Activated CD4-positive, alpha-beta memory T cell treated with anti-CD3 and anti-CD28 coated beads, Interleukin-2, amount 10 ng/mL, durations not matched to agents 7 days and 5 days (primary cell): ENCODE results near the gene ZNF772. TPM values are rescaled to one million over a fixed set of nuclear protein-coding genes. Genes with fewer than 3 reads are reported as not detected.
"Not testable (repeated sequence)": the region's sequence is repeated elsewhere in the genome, so short reads cannot be mapped to it uniquely, and the experiment has no call there.

Source experiments
- CTCF ChIA-PET: fragments of 350-600 bp; sonication (Branson Sonifier 250); formaldehyde crosslinking; loops from one replicate; lab custom pipeline; 2021; ENCODE audit warnings: antibody characterized with exemption, inconsistent platforms; lab: Charles Lee
- POLR2A ChIA-PET: fragments of 350-600 bp; sonication (Branson Sonifier 250); formaldehyde crosslinking; loops from one replicate; lab custom pipeline; 2021; ENCODE audit warnings: antibody characterized with exemption; lab: Charles Lee
- DNase-seq: peaks from one replicate; pipeline ENCODE4 v3.0.0-alpha.2; 2020
- H3K27ac Mint-ChIP-seq: one replicate; pipeline ENCODE4 v1.8.0; 2021; ENCODE audit warnings: mild to moderate bottlenecking, mixed read lengths
- H3K27me3 Mint-ChIP-seq: one replicate; pipeline ENCODE4 v1.8.0; 2021; ENCODE audit warnings: mixed read lengths
- H3K36me3 Mint-ChIP-seq: one replicate; pipeline ENCODE4 v1.8.0; 2021; ENCODE audit warnings: low read depth, mixed read lengths
- H3K4me1 Mint-ChIP-seq: one replicate; pipeline ENCODE4 v1.8.0; 2021; ENCODE audit warnings: mixed read lengths
- H3K4me3 Mint-ChIP-seq: one replicate; pipeline ENCODE4 v1.8.0; 2021; ENCODE audit warnings: mild to moderate bottlenecking, mixed read lengths
- H3K9me3 Mint-ChIP-seq: one replicate; pipeline ENCODE4 v1.8.0; 2021; ENCODE audit warnings: mixed read lengths
- total RNA-seq, 2 experiments: library from RNA; stranded (reverse); gene quantifications; one replicate each; pipeline ENCODE4 v1.2.3, GENCODE V29; 2021

Gene ZNF772
- 1 to 10 TPM; 7.2 to 8.8 TPM for total RNA-seq

GRCh38 chr19:57477191-57478008 lies at the start of gene ZNF772:
Gene ZNF772, minus strand, starts transcription at chr19:57477566. Its CDS starts 257 bp downstream, at chr19:57477309.
- peak; percentile 89 for DNase-seq
- ChIA-PET POLR2A (interaction anchor here (1.7 to 1.8 kb wide), 2 partner anchors 10 to 43 kb away, joined by 5 to 6 read pairs; partner anchors contain the start of genes ZNF419 and ZNF749), CTCF (no interaction called here)
- H3K4me1 Mint-ChIP-seq = peaks cover 20% of the 10 kb centered on the region
- H3K27ac Mint-ChIP-seq = peak within 1 kb of the TSS; percentile 74
- H3K9me3 Mint-ChIP-seq = peaks cover 63% of the 10 kb centered on the region
- H3K36me3 Mint-ChIP-seq = peaks cover 58% of the 10 kb centered on the region
- peaks cover 2% of the 10 kb centered on the region for H3K27me3 Mint-ChIP-seq
- peak within 1 kb of the TSS; percentile 76 for H3K4me3 Mint-ChIP-seq

DNA sequence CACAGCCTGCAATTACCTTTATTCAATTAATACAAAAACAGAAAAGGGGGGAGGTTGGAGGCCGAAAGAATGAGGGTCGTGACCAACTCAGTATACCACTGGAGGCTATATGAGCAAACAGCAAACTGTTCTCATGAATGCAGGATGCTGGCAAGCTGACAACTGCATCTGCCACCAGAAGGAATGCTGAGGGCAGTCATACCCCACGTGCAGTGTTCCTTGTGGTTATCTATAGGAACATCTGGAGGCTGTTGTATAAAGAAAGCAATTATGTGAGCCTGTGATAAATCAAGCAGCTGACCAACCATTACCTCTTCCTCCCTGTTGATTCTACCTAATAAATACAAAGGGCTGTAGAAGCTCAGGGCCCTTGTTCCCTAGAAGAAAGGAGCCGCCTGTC lies 40.7 kb upstream of the ZNF772 start:
- DNase-seq, H3K27me3 Mint-ChIP-seq, POLR2A ChIA-PET: not testable (repeated sequence)

DNA sequence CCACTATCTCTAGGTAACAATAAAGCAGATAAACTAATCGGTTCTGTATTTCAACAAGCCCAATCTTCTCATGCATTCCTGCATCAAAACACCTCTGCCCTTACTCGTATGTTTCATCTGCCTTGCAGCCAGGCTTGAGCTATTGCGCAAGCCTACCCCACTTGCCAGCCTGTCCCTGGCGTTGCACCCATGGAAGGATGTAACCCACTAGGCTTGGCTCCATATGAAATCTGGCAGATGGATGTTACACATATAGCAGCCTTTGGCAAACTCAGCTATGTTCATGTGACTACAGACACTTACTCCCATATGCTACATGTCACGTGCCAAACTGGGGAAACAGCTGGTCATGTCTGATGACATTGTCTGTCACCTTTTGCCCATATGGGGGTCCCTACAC lies 37.9 kb upstream of the ZNF772 start:
- no peak for DNase-seq
- H3K4me3 Mint-ChIP-seq = no peak overlapping the region
- peaks cover 60% of the 10 kb centered on the region for H3K9me3 Mint-ChIP-seq
- POLR2A ChIA-PET = interaction anchor here (0.7 kb wide), 1 partner anchor 16 kb away, joined by 3 read pairs; the partner anchor contains the start of gene ZNF773
- CTCF ChIA-PET = no interaction called here
- H3K27me3 Mint-ChIP-seq = no peaks in the 10 kb centered on the region
- H3K36me3 Mint-ChIP-seq = peaks cover 46% of the 10 kb centered on the region
- no peak overlapping the region for H3K27ac Mint-ChIP-seq
- H3K4me1 Mint-ChIP-seq = no peaks in the 10 kb centered on the region

More for the DNA sequence above, 40.7 kb upstream of the ZNF772 start:
- H3K27ac Mint-ChIP-seq, H3K4me3 Mint-ChIP-seq, CTCF ChIA-PET, H3K4me1 Mint-ChIP-seq: not testable (repeated sequence)
- H3K9me3 Mint-ChIP-seq = peaks cover 56% of the 10 kb centered on the region
- H3K36me3 Mint-ChIP-seq = peaks cover 35% of the 10 kb centered on the region

DNA sequence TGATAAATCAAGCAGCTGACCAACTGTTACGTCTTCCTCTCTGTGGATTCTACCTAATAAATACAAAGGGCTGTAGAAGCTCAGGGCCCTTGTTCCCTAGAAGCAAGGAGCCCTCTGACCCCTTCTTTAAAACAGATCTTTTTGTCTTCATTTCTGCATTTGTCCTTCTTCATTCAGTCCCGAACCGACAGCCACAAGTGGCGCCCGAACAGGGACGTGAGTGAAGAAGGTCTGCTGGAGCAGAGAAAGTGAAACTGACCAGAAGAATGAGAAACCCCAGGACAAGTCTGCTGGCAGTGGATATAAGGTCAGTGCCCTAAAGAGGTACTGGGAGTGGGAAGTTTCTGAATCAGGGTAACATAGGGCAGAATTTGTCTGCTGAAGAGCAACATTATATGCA lies 35.5 kb upstream of the ZNF772 start:
- CTCF ChIA-PET = no interaction called here
- DNase-seq = no peak
- peaks cover 68% of the 10 kb centered on the region for H3K9me3 Mint-ChIP-seq

DNA sequence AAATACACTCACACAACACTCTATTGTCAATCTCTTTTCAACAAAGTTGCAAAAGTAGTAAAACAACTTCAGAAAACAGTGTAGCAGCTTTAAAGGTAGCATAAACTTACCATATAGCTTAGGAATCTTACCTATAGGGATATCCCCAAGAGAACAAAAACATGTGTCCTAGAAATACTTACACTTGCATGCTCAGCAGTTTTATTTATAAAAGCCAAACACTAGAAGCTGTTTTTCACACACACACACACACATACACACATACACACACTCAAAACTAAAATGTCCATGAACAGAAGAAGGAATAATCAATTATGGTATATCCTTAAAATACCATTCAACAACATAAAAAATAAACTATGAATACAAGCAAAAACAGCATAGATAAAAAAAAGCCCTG lies 34.1 kb upstream of the ZNF772 start:
- no peak overlapping the region for H3K4me3 Mint-ChIP-seq

More for the DNA sequence above, 35.5 kb upstream of the ZNF772 start:
- no peaks in the 10 kb centered on the region for H3K27me3 Mint-ChIP-seq
- POLR2A ChIA-PET = no interaction called here
- H3K36me3 Mint-ChIP-seq = peaks cover 61% of the 10 kb centered on the region
- H3K27ac Mint-ChIP-seq = no peak overlapping the region
- H3K4me1 Mint-ChIP-seq = no peaks in the 10 kb centered on the region
- H3K4me3 Mint-ChIP-seq = no peak overlapping the region

DNA sequence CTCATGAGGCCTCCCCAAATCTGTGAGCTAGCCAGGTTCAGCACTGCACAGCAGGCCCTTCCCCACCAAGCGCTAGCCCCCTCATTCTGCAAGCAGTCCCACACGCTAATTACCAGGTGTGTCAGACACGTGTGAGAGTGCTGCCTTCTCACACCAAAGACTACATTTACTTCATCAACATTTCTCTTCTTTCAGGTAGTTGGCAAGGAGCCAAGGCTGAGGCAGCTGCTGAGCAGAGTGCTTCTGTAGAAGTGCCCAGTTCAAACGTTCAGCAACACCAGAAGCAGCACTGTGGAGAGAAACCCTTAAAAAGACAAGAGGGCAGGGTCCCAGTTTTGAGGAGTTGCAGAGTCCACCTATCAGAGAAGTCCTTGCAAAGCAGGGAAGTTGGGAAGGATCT lies 28.8 kb upstream of the ZNF772 start:
- Mint-ChIP-seq H3K27me3 (no peaks in the 10 kb centered on the region), H3K4me1 (peaks cover 2% of the 10 kb centered on the region), H3K36me3 (peaks cover 81% of the 10 kb centered on the region), H3K4me3 (no peak overlapping the region), H3K9me3 (peaks cover 58% of the 10 kb centered on the region), H3K27ac (no peak overlapping the region)
- ChIA-PET CTCF (no interaction called here), POLR2A (no interaction called here)
- no peak for DNase-seq

More for the DNA sequence above, 34.1 kb upstream of the ZNF772 start:
- POLR2A ChIA-PET = no interaction called here
- CTCF ChIA-PET = no interaction called here
- no peak for DNase-seq
- no peaks in the 10 kb centered on the region for H3K4me1 Mint-ChIP-seq
- peaks cover 66% of the 10 kb centered on the region for H3K9me3 Mint-ChIP-seq
- H3K36me3 Mint-ChIP-seq = peaks cover 71% of the 10 kb centered on the region
- H3K27ac Mint-ChIP-seq = no peak overlapping the region
- H3K27me3 Mint-ChIP-seq = no peaks in the 10 kb centered on the region

DNA sequence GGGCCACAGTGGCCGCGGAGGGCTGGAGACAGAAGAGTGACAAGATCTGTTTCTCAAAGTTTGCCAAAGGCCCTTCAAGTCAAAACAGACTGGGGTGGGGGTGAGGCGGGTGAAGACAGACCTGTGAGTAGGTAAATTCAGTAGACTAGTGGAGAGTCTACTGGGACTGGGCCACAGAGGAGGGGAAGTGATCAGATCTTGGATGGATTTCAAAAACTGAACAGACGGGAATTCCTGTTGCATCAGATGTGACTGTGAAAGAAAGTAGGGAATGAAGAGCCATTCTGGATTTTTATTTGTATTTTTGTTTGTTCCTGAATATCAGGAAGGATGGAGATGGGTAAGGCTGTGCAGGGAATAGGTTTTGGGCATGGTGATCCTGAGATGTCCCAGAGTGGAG lies 23.0 kb upstream of the ZNF772 start:
- H3K4me3 Mint-ChIP-seq = peak overlapping the region; percentile 79
- H3K27ac Mint-ChIP-seq = peak overlapping the region; percentile 70
- DNase-seq, H3K27me3 Mint-ChIP-seq: not testable (repeated sequence)
- peaks cover 55% of the 10 kb centered on the region for H3K9me3 Mint-ChIP-seq
- H3K36me3 Mint-ChIP-seq = peaks cover 64% of the 10 kb centered on the region
- POLR2A ChIA-PET = interaction anchor here (0.9 to 1.0 kb wide), 3 partner anchors 181 to 502 kb away, joined by 3 to 5 read pairs (median 4); partner anchors contain the start of genes ZNF551, ZNF586 and ZNF606
- CTCF ChIA-PET = interaction anchor here (1.0 kb wide), 1 partner anchor 15 kb away, joined by 3 read pairs; no protein-coding TSS in a partner anchor
- peaks cover 16% of the 10 kb centered on the region for H3K4me1 Mint-ChIP-seq

- ChIA-PET CTCF (interaction anchor here (1.0 kb wide), 1 partner anchor 15 kb away, joined by 3 read pairs; no protein-coding TSS in a partner anchor), POLR2A (interaction anchor here (0.6 to 1.0 kb wide), 7 partner anchors 16 to 502 kb away, joined by 3 to 5 read pairs (median 3); partner anchors contain the start of genes ZNF416, ZNF550, ZNF551 and ZNF586)
- Mint-ChIP-seq H3K4me3 (peak within 1 kb of the TSS; percentile 79), H3K4me1 (peaks cover 16% of the 10 kb centered on the region), H3K9me3 (peaks cover 55% of the 10 kb centered on the region), H3K27ac (peak within 1 kb of the TSS; percentile 70), H3K36me3 (peaks cover 61% of the 10 kb centered on the region)
- H3K27me3 Mint-ChIP-seq = not testable (repeated sequence)
- DNase-seq = peak; percentile 97
Measured at GRCh38 chr19:57499680-57500395, 22.5 kb upstream of the ZNF772 start, which contains the start of gene ZNF773. Gene ZNF773, plus strand, starts transcription at chr19:57499938. Its CDS starts 143 bp downstream, at chr19:57500081.

GRCh38 chr19:57499332-57499679 lies 21.9 kb upstream of the ZNF772 start:
- H3K27me3 Mint-ChIP-seq, DNase-seq: not testable (repeated sequence)
- peak overlapping the region; percentile 79 for H3K4me3 Mint-ChIP-seq
- ChIA-PET CTCF (interaction anchor here (1.0 kb wide), 1 partner anchor 14 kb away, joined by 3 read pairs; no protein-coding TSS in a partner anchor), POLR2A (interaction anchor here (0.6 to 1.0 kb wide), 7 partner anchors 16 to 503 kb away, joined by 3 to 5 read pairs (median 3); partner anchors contain the start of genes ZNF416, ZNF550, ZNF551 and ZNF586)
- H3K36me3 Mint-ChIP-seq = peaks cover 63% of the 10 kb centered on the region
- peaks cover 59% of the 10 kb centered on the region for H3K9me3 Mint-ChIP-seq
- H3K27ac Mint-ChIP-seq = peak overlapping the region; percentile 70
- H3K4me1 Mint-ChIP-seq = peaks cover 16% of the 10 kb centered on the region

DNA sequence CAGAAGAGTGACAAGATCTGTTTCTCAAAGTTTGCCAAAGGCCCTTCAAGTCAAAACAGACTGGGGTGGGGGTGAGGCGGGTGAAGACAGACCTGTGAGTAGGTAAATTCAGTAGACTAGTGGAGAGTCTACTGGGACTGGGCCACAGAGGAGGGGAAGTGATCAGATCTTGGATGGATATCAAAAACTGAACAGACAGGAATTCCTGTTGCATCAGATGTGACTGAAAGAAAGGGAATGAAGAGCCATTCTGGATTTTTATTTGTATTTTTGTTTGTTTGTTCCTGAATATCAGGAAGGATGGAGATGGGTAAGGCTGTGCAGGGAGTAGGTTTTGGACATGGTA lies 10.9 kb upstream of the ZNF772 start:
- H3K27me3 Mint-ChIP-seq, H3K27ac Mint-ChIP-seq, DNase-seq, CTCF ChIA-PET: not testable (repeated sequence)
- peaks cover 56% of the 10 kb centered on the region for H3K9me3 Mint-ChIP-seq
- peaks cover 50% of the 10 kb centered on the region for H3K36me3 Mint-ChIP-seq
- peak overlapping the region; percentile 60 for H3K4me3 Mint-ChIP-seq
- H3K4me1 Mint-ChIP-seq = peaks cover 15% of the 10 kb centered on the region
- POLR2A ChIA-PET = interaction anchor here (2.4 kb wide), 1 partner anchor 11 kb away, joined by 6 read pairs; the partner anchor contains the start of gene ZNF772

DNA sequence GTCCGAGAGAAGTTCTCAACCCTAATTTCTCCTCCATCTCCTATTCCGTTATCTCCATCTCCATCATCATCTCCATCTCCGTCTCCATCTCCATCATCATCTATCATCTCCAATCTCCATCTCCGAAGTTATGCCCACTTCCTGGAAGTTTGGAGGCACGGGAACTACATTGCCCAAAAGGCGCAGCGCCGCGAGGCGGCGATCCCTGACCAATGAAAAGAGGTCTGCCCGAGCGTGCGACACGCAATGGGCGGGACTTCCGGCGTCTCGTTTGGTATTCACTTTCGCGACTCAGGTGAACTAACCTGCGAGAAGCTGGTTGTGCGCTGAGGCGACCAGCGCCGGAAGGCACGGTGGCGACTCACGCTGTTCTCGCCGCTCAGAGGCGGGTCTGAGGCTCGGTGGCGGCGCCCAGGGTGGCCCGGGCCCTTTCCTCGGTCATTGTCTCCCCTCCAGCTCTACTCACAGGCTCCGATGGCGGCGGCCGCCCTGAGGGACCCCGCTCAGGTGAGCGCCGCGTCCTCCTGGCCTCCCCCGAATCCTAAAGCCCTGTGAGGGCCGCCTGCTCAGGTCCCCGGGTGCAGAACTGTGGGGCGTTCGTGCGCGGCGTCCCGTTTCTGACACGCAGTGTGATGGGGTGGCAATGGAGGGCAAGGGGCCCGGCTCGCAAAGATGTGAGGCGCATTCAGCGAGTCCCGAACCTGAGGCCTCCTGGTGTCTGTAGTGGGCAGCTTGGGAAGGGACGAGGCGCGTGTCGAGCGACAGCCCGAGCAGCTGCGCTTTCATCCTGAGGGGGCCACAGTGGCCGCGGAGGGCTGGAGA lies 10.3 kb upstream of the ZNF772 start, which contains the start of gene ZNF419:
Gene ZNF419 (plus strand): TSS at position 274 of the 822 bp plus-strand sequence. CDS start 201 bp downstream, at position 475.
- Mint-ChIP-seq H3K9me3 (peaks cover 50% of the 10 kb centered on the region), H3K36me3 (peaks cover 44% of the 10 kb centered on the region), H3K4me3 (peak within 1 kb of the TSS; percentile 60), H3K27ac (peak within 1 kb of the TSS; percentile 44), H3K4me1 (peaks cover 15% of the 10 kb centered on the region)
- CTCF ChIA-PET, H3K27me3 Mint-ChIP-seq: not testable (repeated sequence)
- peak; percentile 93 for DNase-seq
- POLR2A ChIA-PET = interaction anchor here (0.7 to 2.4 kb wide), 3 partner anchors 11 to 194 kb away, joined by 3 to 6 read pairs (median 4); partner anchors contain the start of genes ZNF548, ZNF551 and ZNF772

DNA sequence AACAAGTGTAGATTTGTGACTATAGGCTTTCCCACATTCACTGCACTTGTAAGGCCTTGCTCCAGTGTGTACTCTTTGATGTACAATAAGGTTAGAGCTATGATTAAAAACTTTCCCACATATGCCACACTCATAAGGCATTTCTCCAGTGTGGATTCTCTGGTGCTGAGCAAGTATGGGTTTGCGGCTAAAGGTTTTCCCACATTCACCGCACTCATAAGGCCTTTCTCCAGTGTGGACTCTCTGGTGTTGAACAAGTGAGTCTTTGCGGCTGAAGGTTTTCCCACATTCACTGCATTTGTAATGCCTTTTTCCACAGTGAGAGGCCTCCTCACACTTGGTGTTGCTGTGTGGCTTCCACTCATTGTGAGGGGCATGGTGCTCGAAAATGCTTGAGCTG lies 3.7 kb downstream of the ZNF772 start:
- Mint-ChIP-seq H3K36me3 (peaks cover 87% of the 10 kb centered on the region), H3K27ac (no peak overlapping the region), H3K9me3 (peaks cover 84% of the 10 kb centered on the region), H3K4me1 (peaks cover 20% of the 10 kb centered on the region), H3K27me3 (no peaks in the 10 kb centered on the region), H3K4me3 (no peak overlapping the region)
- no peak for DNase-seq
- ChIA-PET CTCF (no interaction called here), POLR2A (no interaction called here)
